ENCODE data around the gene PDE6C.

Gene PDE6C

GRCh38 chr10:93707623-93708022, 95.3 kb downstream of the PDE6C start:
- DNase-seq, result no peak

GRCh38 chr10:93710333-93710909, 98.1 kb downstream of the PDE6C start:
- DNase-seq, result no peak

DNA sequence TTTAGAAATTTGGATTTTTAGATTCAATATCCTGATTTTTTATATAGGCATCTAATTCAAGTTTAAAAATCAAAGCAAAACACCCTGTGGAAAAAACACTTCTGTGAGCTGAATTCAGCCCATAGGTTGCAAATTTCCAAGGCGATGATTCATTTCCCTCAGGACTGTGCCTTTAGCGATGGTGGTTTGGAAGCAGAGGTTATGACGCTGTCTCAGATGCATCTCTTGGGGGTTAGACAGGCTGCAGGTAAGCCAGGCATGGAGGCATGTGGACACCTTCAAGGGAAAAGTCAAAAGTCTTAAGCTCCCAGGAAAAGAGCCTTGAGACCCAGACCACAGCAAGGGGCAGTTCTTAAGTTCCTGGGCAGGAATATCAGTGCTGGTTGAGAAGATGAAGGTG, 99.6 kb downstream of the PDE6C start:
- no peak for DNase-seq

DNA sequence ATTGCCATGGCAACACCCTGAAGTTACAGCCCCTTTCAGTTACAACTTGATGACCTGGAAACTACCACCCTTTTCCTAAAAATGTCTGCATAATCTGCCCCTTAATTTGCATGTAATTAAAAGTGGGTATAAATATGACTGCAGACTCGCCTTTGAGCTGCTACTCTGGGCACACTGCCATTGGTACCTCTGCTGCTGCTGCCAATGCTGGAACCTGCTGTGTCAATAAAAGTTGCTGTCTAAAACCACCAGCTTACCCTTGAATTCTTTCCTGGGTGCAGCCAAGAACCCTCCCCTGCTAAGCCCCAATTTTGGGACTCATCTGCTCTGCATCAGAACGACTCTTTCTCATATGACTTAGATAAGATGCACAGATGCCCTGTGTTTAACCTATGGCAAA, 100.3 kb downstream of the PDE6C start:
- no peak for DNase-seq

- no peak for DNase-seq
Observed at GRCh38 chr10:93715345-93715744, 103.0 kb downstream of the PDE6C start.
